Astrocyte of the cerebellum (primary cell): ENCODE data around the gene CFAP119.

ENCODE experiments used
- DNase-seq: peaks from one replicate; pipeline ENCODE4 v3.0.0-alpha.2; 2011; ENCODE audit warnings: low read depth
- H3K4me3 ChIP-seq: 2 replicates; pipeline ENCODE4 v1.5.1; 2011; ENCODE audit warnings: mild to moderate bottlenecking, low read depth, low read length, moderate library complexity
- CTCF ChIP-seq: IDR thresholded peaks from 2 replicates; pipeline ENCODE4 v1.5.1; 2012; ENCODE audit warnings: low read length, low read depth, moderate library complexity, mild to moderate bottlenecking; ENCODE audit errors: missing control alignments
- in situ Hi-C: cut with HindIII; loops from 2 replicates; pipeline ENCODE4 v1.10.0; 2017; ENCODE audit warnings: low sequenced_read_pairs

Gene CFAP119

DNA sequence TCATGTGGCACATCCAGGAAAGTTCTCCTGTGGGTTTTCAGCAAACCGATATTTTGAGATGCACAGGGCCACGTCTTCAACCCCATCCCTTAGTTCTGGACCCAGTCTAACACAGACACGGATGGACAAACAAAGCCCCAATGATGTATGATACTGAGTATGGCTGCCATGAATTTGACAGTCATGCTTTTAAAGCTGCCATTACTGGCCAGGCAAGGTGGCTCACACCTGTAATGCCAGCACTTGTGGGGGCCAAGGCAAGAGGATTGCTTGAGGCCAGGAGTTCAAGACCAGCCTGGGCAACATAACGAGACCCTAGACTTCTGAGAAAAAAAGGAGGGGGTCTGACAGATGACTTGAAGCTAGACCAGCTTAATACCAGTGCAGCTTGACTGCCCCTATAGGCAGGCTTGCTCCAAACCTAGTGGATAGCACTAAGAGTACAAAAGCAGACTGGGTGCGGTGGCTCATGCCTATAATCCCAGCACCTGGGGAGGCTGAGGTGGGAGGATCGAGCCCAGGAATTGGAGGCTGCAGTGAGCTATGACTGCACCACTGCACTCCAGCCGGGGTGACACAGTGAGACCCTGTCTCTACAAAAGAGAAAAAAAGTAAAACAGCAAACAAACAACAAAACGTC, 35.9 kb upstream of the CFAP119 start:
- no peak overlapping the region for H3K4me3 ChIP-seq
- in situ Hi-C loops: no loop called here
- TF ChIP-seq CTCF: peak; percentile 33
- DNase-seq: no peak

GRCh38 chr16:30794634-30795033, 32.8 kb upstream of the CFAP119 start:
- TF ChIP-seq CTCF: no peak
- H3K4me3 ChIP-seq: no peak overlapping the region
- DNase-seq: no peak
- in situ Hi-C loops: no loop called here

GRCh38 chr16:30793508-30794069, 31.7 kb upstream of the CFAP119 start:
- no peak for DNase-seq
- H3K4me3 ChIP-seq: no peak overlapping the region
- in situ Hi-C loops: no loop called here
- no peak for TF ChIP-seq CTCF

DNA sequence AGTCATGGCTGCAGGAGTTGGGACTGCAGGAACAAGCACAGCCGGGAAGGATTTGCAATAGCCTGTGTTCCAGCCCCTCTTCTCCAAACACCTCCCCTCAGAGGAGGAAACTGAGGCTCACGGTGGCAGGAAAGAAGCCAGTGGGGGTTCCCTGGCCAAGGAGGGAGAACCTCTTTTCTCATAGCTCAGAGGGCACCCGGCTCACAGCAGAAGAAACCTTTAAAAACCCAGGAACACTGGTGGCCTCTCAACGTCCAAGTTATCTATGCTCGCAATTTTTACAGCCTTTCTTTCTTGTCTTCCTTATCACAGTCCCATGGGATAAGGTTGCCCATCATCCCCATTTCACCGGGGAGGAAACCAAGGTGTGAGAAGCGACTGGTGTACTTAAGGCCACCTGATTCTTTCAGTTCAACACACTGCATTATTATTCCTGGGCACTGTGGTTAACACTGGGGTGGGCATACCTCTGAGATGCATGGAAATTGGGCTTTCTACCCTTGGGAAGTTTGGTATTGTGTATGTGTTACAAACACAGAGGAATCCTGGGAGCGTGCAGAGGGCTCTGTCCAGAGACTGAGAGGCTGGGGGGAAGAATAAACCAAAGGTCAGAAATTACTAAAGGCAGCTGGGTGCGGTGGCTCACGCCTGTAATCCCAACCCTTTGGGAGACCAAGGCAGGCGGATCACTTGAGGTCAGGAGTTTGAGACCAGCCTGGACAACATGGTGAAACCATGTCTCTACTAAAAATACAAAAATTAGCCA, 25.9 kb upstream of the CFAP119 start:
- no peak for TF ChIP-seq CTCF
- no peak for DNase-seq
- peak overlapping the region; percentile 96 for H3K4me3 ChIP-seq
- in situ Hi-C loops: loop anchor here (10.0 kb wide), 1 partner anchor 87 kb away; no protein-coding TSS in a partner anchor

DNA sequence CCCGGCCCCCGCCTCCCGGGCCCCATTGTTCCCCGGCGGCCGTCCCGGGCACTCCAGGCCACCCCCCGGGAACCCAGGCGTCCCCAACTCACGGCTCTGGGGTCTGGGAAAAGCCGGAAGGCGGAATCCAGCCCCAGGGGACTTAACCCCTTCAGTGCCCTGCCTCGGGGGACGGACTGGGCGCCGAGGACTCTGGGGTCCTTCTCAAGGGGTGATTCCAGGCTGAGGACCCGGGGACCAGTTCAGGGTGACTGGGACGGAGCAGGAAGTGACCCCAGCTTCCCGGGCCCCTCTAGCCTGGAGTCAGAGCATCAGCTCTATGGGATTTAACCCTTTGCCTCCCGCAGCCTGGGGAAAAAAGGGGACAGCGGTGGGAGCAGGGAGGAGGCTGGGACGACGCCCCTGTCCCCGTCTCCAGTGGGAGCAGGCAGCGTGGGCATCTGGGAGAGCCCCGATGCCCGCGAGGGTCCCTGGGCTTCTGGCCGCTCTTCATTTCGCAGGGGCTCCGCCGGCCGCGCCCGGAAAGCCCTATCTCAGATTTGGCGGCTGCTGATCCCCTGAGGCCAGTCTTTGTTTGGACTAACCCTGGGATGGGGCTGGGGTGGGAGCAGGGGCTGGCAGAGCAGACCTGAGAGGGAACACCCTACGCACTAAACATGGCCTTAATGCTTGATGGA, 25.2 kb upstream of the CFAP119 start, which contains the start of gene ZNF629:
TSS of gene ZNF629 (minus strand) at position 270 of the 677 bp plus-strand sequence. CDS start 2,723 bp downstream, outside the sequence.
- TF ChIP-seq CTCF: no peak
- peak within 1 kb of the TSS; percentile 96 for H3K4me3 ChIP-seq
- no peak for DNase-seq
- in situ Hi-C loops: loop anchor here (10.0 kb wide), 1 partner anchor 88 kb away; no protein-coding TSS in a partner anchor
